GM19099 (cell line): ENCODE measurements around the gene SERPINA12.

Experiments used
- POLR2A ChIP-seq: IDR thresholded peaks from 3 replicates; pipeline ENCODE4 v1.6.1; 2011; ENCODE audit warnings: low read depth; ENCODE audit not compliant: insufficient read length; ENCODE audit errors: extremely low read depth

SERPINA12 gene

DNA sequence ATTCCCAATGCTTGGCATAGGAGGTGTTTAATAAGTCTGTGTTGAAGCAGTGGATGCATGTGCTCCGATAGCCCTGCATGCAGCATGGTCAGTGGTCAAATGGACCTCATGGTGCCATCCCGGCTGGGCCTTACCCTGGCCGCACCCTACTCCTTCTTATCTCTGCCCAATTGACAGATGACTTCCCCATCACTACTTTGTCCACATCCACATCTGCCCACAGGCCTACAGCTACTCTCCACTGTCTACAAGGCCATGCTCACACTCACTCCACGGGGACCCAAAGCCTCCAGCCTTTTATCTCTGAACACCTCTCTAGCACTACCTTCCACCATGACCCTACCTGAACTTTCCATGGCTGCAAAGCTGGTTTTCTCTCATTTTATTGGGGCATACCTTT is 68.1 kb downstream of the SERPINA12 start:
- TF ChIP-seq POLR2A = no peak

- no peak for TF ChIP-seq POLR2A
Observed at GRCh38 chr14:94439453-94440057, 69.7 kb downstream of the SERPINA12 start.
